ENCODE results near the gene C22orf39.

GRCh38 chr22:19432133-19432851 lies 15.2 kb downstream of the C22orf39 start, which contains the start of gene MRPL40:
- TF ChIP-seq, protein P1, sequence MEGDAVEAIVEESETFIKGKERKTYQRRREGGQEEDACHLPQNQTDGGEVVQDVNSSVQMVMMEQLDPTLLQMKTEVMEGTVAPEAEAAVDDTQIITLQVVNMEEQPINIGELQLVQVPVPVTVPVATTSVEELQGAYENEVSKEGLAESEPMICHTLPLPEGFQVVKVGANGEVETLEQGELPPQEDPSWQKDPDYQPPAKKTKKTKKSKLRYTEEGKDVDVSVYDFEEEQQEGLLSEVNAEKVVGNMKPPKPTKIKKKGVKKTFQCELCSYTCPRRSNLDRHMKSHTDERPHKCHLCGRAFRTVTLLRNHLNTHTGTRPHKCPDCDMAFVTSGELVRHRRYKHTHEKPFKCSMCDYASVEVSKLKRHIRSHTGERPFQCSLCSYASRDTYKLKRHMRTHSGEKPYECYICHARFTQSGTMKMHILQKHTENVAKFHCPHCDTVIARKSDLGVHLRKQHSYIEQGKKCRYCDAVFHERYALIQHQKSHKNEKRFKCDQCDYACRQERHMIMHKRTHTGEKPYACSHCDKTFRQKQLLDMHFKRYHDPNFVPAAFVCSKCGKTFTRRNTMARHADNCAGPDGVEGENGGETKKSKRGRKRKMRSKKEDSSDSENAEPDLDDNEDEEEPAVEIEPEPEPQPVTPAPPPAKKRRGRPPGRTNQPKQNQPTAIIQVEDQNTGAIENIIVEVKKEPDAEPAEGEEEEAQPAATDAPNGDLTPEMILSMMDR (IDR thresholded peaks at IDR 0.05): peak in 2 of 6 experiments; percentile 2 to 29
- peak; percentile 73 to 94 for TF ChIP-seq POLR2A (IDR thresholded peaks at IDR 0.05)

Measured in thyroid gland (tissue), 4 donors.